Panc1 (cell line): ENCODE measurements around the gene KIF2A. TPM values are rescaled to one million over a fixed set of nuclear protein-coding genes. Genes with fewer than 3 reads are reported as not detected.

Source experiments
- ATAC-seq: fragments of 200-7000 bp; cut with Tn5 transposase; 2 replicates; pipeline ENCODE4 v1.9.1; 2020; ENCODE audit warnings: mild to moderate bottlenecking, moderate library complexity
- BruUV-seq: library from RNA; stranded (reverse); fragments of 400-500 nt; replicated peaks from 2 replicates; lab custom pipeline; 2021; lab: Mats Ljungman, UMichigan
- CTCF ChIA-PET: fragments of 300-600 bp; sonication (Branson Sonifier 250); formaldehyde crosslinking; loops from one replicate; lab custom pipeline; 2022; ENCODE audit warnings: antibody characterized with exemption; lab: Charles Lee
- POLR2A ChIA-PET: fragments of 300-600 bp; sonication (Branson Sonifier 250); formaldehyde crosslinking; loops from one replicate; lab custom pipeline; 2022; ENCODE audit warnings: antibody characterized with exemption; lab: Charles Lee
- DNase-seq: peaks from one replicate; pipeline ENCODE4 v3.0.0-alpha.2; 2010; ENCODE audit warnings: low read depth, low spot score
- H3K27ac ChIP-seq: 2 replicates; pipeline ENCODE4 v1.5.1; 2011; ENCODE audit warnings: mild to moderate bottlenecking, low read length, inconsistent platforms
- H3K27me3 ChIP-seq: fragments of 200-500 bp; sonication (Bioruptor generic); 2 replicates; pipeline ENCODE4 v1.6.0; 2014; ENCODE audit warnings: low read length, inconsistent platforms; ENCODE audit not compliant: control insufficient read depth, insufficient read depth
- H3K36me3 ChIP-seq: fragments of 200-500 bp; sonication (Bioruptor generic); 2 replicates; pipeline ENCODE4 v1.5.1; 2014; ENCODE audit warnings: inconsistent platforms, mild to moderate bottlenecking, low read length, moderate library complexity; ENCODE audit not compliant: control insufficient read depth, insufficient read depth
- H3K4me1 ChIP-seq: 2 replicates; pipeline ENCODE4 v1.5.1; 2011; ENCODE audit warnings: inconsistent platforms, mild to moderate bottlenecking, low read length, moderate library complexity; ENCODE audit not compliant: control insufficient read depth, insufficient read depth
- H3K4me3 ChIP-seq, 2 experiments: 2 replicates each; pipeline ENCODE4 v1.5.1; 2011 to 2012; ENCODE audit warnings: low read depth in 2 of 2, low read length in 2 of 2, mild to moderate bottlenecking in 2 of 2, inconsistent platforms in 1 of 2, moderate library complexity in 1 of 2
- H3K9me3 ChIP-seq: fragments of 200-500 bp; sonication (Bioruptor generic); 2 replicates; pipeline ENCODE4 v1.5.1; 2014; ENCODE audit warnings: low read depth, mild to moderate bottlenecking, inconsistent platforms, low read length, moderate library complexity; ENCODE audit not compliant: control insufficient read depth, insufficient read depth
- CTCF ChIP-seq: fragments of 450-650 bp; IDR thresholded peaks from 2 replicates; pipeline ENCODE4 v1.5.1; 2017; ENCODE audit warnings: mild to moderate bottlenecking
- POLR2AphosphoS5 ChIP-seq: IDR thresholded peaks from 2 replicates; pipeline ENCODE4 v1.6.1; 2012; ENCODE audit warnings: mild to moderate bottlenecking, low read depth, low read length, moderate library complexity
- REST ChIP-seq, 2 experiments: IDR thresholded peaks; 2 replicates each; pipeline ENCODE4 v1.6.1; 2011 to 2012; ENCODE audit warnings: low read depth in 2 of 2, control low read depth in 1 of 2, low read length in 1 of 2, mild to moderate bottlenecking in 1 of 2, moderate library complexity in 1 of 2; ENCODE audit not compliant: insufficient read depth in 1 of 2
- SIN3A ChIP-seq: IDR thresholded peaks from 2 replicates; pipeline ENCODE4 v1.6.1; 2012; ENCODE audit warnings: low read depth, mild to moderate bottlenecking, low read length, moderate library complexity, borderline replicate concordance; ENCODE audit not compliant: insufficient read depth
- TCF7L2 ChIP-seq: IDR thresholded peaks from 2 replicates; pipeline ENCODE4 v1.6.1; 2011; ENCODE audit warnings: mild to moderate bottlenecking, low read depth, low read length, inconsistent platforms
- in situ Hi-C: cut with HindIII; loops from 2 replicates; pipeline ENCODE4 v1.10.0; 2016; ENCODE audit warnings: low sequenced_read_pairs, low pct_unique_long_range_greater_than_20kb
- intact Hi-C: fragments of 100-400 bp; cut with micrococcal nuclease; formaldehyde crosslinking; loops from one replicate; pipeline ENCODE4 v1.10.0; 2022; ENCODE audit not compliant: unreplicated experiment
- total RNA-seq: library from RNA; stranded (reverse); gene quantifications from one replicate; pipeline ENCODE4 v1.2.1, GENCODE V29; 2021; ENCODE audit not compliant: unreplicated experiment

KIF2A gene
- total RNA-seq, 1 experiment from 2014 or later = 58.9 TPM

- ATAC-seq (no peak), DNase-seq (no peak)
- Histone ChIP-seq H3K4me3 (no peak overlapping the region), H3K36me3 (no peaks in the 10 kb centered on the region), H3K27ac (no peak overlapping the region), H3K27me3 (no peaks in the 10 kb centered on the region), H3K4me1 (no peaks in the 10 kb centered on the region), H3K9me3 (no peaks in the 10 kb centered on the region)
- ChIA-PET POLR2A (no interaction called here), CTCF (no interaction called here)
- in situ Hi-C loops = no loop called here
- intact Hi-C loops = loop anchor here (10.0 kb wide), 1 partner anchor 1140 kb away; no protein-coding TSS in a partner anchor
- no TSS peak for BruUV-seq
- no peak for TF ChIP-seq POLR2AphosphoS5
- no peak for TF ChIP-seq SIN3A
- no peak for TF ChIP-seq TCF7L2
- TF ChIP-seq REST (IDR thresholded peaks at IDR 0.05; ENCODE audit: insufficient read depth in 1 of 2, low read depth in 2 of 2, low read length in 1 of 2) = no peak
- TF ChIP-seq CTCF = no peak
Observed at GRCh38 chr5:62424763-62425162, 118.8 kb downstream of the KIF2A start.

- in situ Hi-C loops = no loop called here
- ATAC-seq = no peak
Observed at GRCh38 chr5:62431735-62432620, 126.0 kb downstream of the KIF2A start.

More at GRCh38 chr5:62431735-62432620, 126.0 kb downstream of the KIF2A start:
- no TSS peak for BruUV-seq
- no peak overlapping the region for H3K4me3 ChIP-seq
- H3K27ac ChIP-seq = no peak overlapping the region
- POLR2A ChIA-PET = interaction anchor here (0.6 kb wide), 1 partner anchor 1041 kb away, joined by 5 read pairs; no protein-coding TSS in a partner anchor
- no peaks in the 10 kb centered on the region for H3K27me3 ChIP-seq
- H3K36me3 ChIP-seq = no peaks in the 10 kb centered on the region
- intact Hi-C loops = no loop called here
- no peaks in the 10 kb centered on the region for H3K9me3 ChIP-seq
- TF ChIP-seq REST (IDR thresholded peaks at IDR 0.05; ENCODE audit: insufficient read depth in 1 of 2, low read depth in 2 of 2, low read length in 1 of 2) (no peak), TCF7L2 (no peak), CTCF (no peak), SIN3A (no peak)
- no peaks in the 10 kb centered on the region for H3K4me1 ChIP-seq
- no peak for DNase-seq
- CTCF ChIA-PET = interaction anchor here (0.9 to 1.3 kb wide), 2 partner anchors 12 to 28 kb away, joined by 3 to 5 read pairs; no protein-coding TSS in a partner anchor
